Neural progenitor cell (in vitro differentiated cells): Measurements from ENCODE around the gene GABRR3.
A peak's percentile ranks its signal among the peaks of the same experiment; 100 is the strongest.

Experiments
- EZH2 ChIP-seq: fragments of 200-600 bp; sonication (generic); IDR thresholded peaks from 2 replicates; pipeline ENCODE4 v1.6.1; 2017; ENCODE audit warnings: antibody characterized with exemption, mild to moderate bottlenecking, moderate library complexity
- TF ChIP-seq, protein P1 (sequence below): fragments of 200-600 bp; sonication (generic); IDR thresholded peaks from 2 replicates; pipeline ENCODE4 v1.5.1; 2017; ENCODE audit warnings: antibody characterized with exemption, mild to moderate bottlenecking

GRCh38 chr3:98039322-98040024, 4.4 kb upstream of the GABRR3 start:
- no peak for TF ChIP-seq EZH2
- TF ChIP-seq, protein P1, sequence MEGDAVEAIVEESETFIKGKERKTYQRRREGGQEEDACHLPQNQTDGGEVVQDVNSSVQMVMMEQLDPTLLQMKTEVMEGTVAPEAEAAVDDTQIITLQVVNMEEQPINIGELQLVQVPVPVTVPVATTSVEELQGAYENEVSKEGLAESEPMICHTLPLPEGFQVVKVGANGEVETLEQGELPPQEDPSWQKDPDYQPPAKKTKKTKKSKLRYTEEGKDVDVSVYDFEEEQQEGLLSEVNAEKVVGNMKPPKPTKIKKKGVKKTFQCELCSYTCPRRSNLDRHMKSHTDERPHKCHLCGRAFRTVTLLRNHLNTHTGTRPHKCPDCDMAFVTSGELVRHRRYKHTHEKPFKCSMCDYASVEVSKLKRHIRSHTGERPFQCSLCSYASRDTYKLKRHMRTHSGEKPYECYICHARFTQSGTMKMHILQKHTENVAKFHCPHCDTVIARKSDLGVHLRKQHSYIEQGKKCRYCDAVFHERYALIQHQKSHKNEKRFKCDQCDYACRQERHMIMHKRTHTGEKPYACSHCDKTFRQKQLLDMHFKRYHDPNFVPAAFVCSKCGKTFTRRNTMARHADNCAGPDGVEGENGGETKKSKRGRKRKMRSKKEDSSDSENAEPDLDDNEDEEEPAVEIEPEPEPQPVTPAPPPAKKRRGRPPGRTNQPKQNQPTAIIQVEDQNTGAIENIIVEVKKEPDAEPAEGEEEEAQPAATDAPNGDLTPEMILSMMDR = peak; percentile 83
